GM12878 (cell line): ENCODE results near the gene FBXL19. TPM values are rescaled to one million over a fixed set of nuclear protein-coding genes. Genes with fewer than 3 reads are reported as not detected.

Experiments
- BACH1 ChIP-seq: fragments of 450-650 bp; IDR thresholded peaks from 2 replicates; pipeline ENCODE4 v1.6.1; 2017; ENCODE audit warnings: mild to moderate bottlenecking, borderline replicate concordance
- BMI1 ChIP-seq: fragments of 450-650 bp; IDR thresholded peaks from 2 replicates; pipeline ENCODE4 v1.6.1; 2016; ENCODE audit warnings: mild to moderate bottlenecking, moderate library complexity, borderline replicate concordance
- CEBPB ChIP-seq, 2 experiments: fragments of 150-350 bp in 1 of 2; IDR thresholded peaks; 2 replicates each; pipeline ENCODE4 v1.6.1; 2012 to 2014; ENCODE audit warnings: low read depth in 2 of 2, low read length in 2 of 2, borderline replicate concordance in 1 of 2, inconsistent platforms in 1 of 2
- EGR1 ChIP-seq, 2 experiments: IDR thresholded peaks; 1 replicate in 1 of 2; 2 replicates in 1 of 2; pipeline ENCODE4 v1.6.1; 2011 to 2012; ENCODE audit warnings: low read depth in 2 of 2, low read length in 2 of 2, borderline replicate concordance in 1 of 2, mild to moderate bottlenecking in 1 of 2, moderate library complexity in 1 of 2
- ETV6 ChIP-seq, 2 experiments: fragments of 450-650 bp in 1 of 2; IDR thresholded peaks in 1 of 2; conservative IDR thresholded peaks in 1 of 2; 2 replicates each; pipeline ENCODE4 v1.6.1; 2014; ENCODE audit warnings: antibody characterized with exemption in 1 of 2, borderline replicate concordance in 1 of 2, low read depth in 1 of 2, mild to moderate bottlenecking in 1 of 2, moderate library complexity in 1 of 2
- HCFC1 ChIP-seq: fragments of 150-350 bp; IDR thresholded peaks from 2 replicates; pipeline ENCODE4 v1.6.1; 2014; ENCODE audit warnings: low read length
- HDGF ChIP-seq: fragments of 450-650 bp; IDR thresholded peaks from 2 replicates; pipeline ENCODE4 v1.6.1; 2016; ENCODE audit warnings: antibody characterized with exemption
- IRF3 ChIP-seq: fragments of 450-650 bp; IDR thresholded peaks from 2 replicates; pipeline ENCODE4 v1.6.1; 2014; ENCODE audit warnings: mild to moderate bottlenecking
- KAT2A ChIP-seq: conservative IDR thresholded peaks from 2 replicates; pipeline ENCODE4 v1.6.1; 2011; ENCODE audit warnings: low read depth, low read length; ENCODE audit not compliant: control insufficient read depth
- LARP7 ChIP-seq: fragments of 450-650 bp; IDR thresholded peaks from 2 replicates; pipeline ENCODE4 v1.6.1; 2017; ENCODE audit warnings: mild to moderate bottlenecking
- MYB ChIP-seq: fragments of 150-350 bp; IDR thresholded peaks from 2 replicates; pipeline ENCODE4 v1.6.1; 2014; ENCODE audit warnings: mild to moderate bottlenecking, low read depth, low read length, borderline replicate concordance
- NR2F1 ChIP-seq: fragments of 450-650 bp; conservative IDR thresholded peaks from 2 replicates; pipeline ENCODE4 v1.6.1; 2017; ENCODE audit warnings: mild to moderate bottlenecking
- PAX5 ChIP-seq: IDR thresholded peaks from 2 replicates; pipeline ENCODE4 v1.6.1; 2011; ENCODE audit warnings: low read depth, low read length, borderline replicate concordance
- RAD21 ChIP-seq: IDR thresholded peaks from 2 replicates; pipeline ENCODE4 v1.6.1; 2011; ENCODE audit warnings: mild to moderate bottlenecking, low read depth, low read length, moderate library complexity; ENCODE audit not compliant: insufficient read depth
- SMAD1 ChIP-seq: fragments of 450-650 bp; IDR thresholded peaks from 2 replicates; pipeline ENCODE4 v1.6.1; 2018; ENCODE audit warnings: mild to moderate bottlenecking, low read depth; ENCODE audit not compliant: partially characterized antibody
- ZBTB4 ChIP-seq: fragments of 450-650 bp; formaldehyde crosslinking; IDR thresholded peaks from 2 replicates; pipeline ENCODE4 v1.4.0; 2022; ENCODE audit warnings: mild to moderate bottlenecking, moderate library complexity
- polyA plus RNA-seq, 11 experiments: library from polyadenylated mRNA; depleted of rRNA in 4 of 11; unstranded in 6 of 11; stranded (reverse) in 5 of 11; fragments of >200 nt; fragmentation: Nextera tagmentation in 4 of 11; fragmentation: Illumina TruSeq in 1 of 11; extraction: Ambion mirVana in 4 of 11; extraction: Trizol in 1 of 11; gene quantifications; 1 replicate in 1 of 11; 2 replicates in 10 of 11; pipeline versions ENCODE4 v1.2.1 to v1.2.3, GENCODE V29; 2011 to 2016; ENCODE audit warnings: inconsistent platforms in 2 of 11, missing spikeins in 2 of 11, low read depth in 1 of 11
- total RNA-seq, 4 experiments: library from RNA; depleted of rRNA in 3 of 4; stranded (reverse); fragments of >200 nt in 3 of 4; fragmentation: Illumina TruSeq in 1 of 4; extraction: Trizol in 1 of 4; gene quantifications; 2 replicates each; pipeline versions ENCODE4 v1.2.1 to v1.2.3, GENCODE V29; 2013 to 2021
- TF ChIP-seq, protein P1 (sequence below): fragments of 450-650 bp; IDR thresholded peaks from 2 replicates; pipeline ENCODE4 v1.6.1; 2017; ENCODE audit warnings: mild to moderate bottlenecking, moderate library complexity
- TF ChIP-seq, protein P2 (sequence below): fragments of 450-650 bp; IDR thresholded peaks from 2 replicates; pipeline ENCODE4 v1.6.1; 2017; ENCODE audit warnings: mild to moderate bottlenecking, low read depth, inconsistent platforms; ENCODE audit not compliant: poor library complexity, severe bottlenecking

FBXL19 gene
- total and polyA plus RNA-seq, 10 of the 15 experiments (the other 5 are each of a cell fraction or from before 2014, with no cell fraction given) = 0.02 to 32.1 (median 6.8) TPM; not detected in 1

- TF ChIP-seq LARP7 (peak; percentile 65; the same call in 1 of the 2 replicates), BMI1 (no peak), HDGF (no peak), ETV6 (conservative IDR thresholded peaks at IDR 0.05 in 1 of 2, IDR thresholded peaks at IDR 0.05 in 1 of 2; ENCODE audit: borderline replicate concordance in 1 of 2, low read depth in 1 of 2) (no peak), SMAD1 (no peak), KAT2A (no peak), HCFC1 (no peak), NR2F1 (peak; percentile 50), MYB (no peak), ZBTB4 (CRISPR knock-in tag) (no peak), PAX5 (no peak), RAD21 (no peak), CEBPB (IDR thresholded peaks at IDR 0.05; ENCODE audit: borderline replicate concordance in 1 of 2, low read depth in 2 of 2, low read length in 2 of 2) (no peak), IRF3 (no peak), EGR1 (IDR thresholded peaks at IDR 0.05; ENCODE audit: borderline replicate concordance in 1 of 2, low read depth in 2 of 2, low read length in 2 of 2) (peak in 1 of 2 experiments; percentile 80; a peak in 1 of 3 replicates), BACH1 (0 out of 2 replicates have a peak, but pooled peaks have one; percentile 39)
- TF ChIP-seq, protein P1, sequence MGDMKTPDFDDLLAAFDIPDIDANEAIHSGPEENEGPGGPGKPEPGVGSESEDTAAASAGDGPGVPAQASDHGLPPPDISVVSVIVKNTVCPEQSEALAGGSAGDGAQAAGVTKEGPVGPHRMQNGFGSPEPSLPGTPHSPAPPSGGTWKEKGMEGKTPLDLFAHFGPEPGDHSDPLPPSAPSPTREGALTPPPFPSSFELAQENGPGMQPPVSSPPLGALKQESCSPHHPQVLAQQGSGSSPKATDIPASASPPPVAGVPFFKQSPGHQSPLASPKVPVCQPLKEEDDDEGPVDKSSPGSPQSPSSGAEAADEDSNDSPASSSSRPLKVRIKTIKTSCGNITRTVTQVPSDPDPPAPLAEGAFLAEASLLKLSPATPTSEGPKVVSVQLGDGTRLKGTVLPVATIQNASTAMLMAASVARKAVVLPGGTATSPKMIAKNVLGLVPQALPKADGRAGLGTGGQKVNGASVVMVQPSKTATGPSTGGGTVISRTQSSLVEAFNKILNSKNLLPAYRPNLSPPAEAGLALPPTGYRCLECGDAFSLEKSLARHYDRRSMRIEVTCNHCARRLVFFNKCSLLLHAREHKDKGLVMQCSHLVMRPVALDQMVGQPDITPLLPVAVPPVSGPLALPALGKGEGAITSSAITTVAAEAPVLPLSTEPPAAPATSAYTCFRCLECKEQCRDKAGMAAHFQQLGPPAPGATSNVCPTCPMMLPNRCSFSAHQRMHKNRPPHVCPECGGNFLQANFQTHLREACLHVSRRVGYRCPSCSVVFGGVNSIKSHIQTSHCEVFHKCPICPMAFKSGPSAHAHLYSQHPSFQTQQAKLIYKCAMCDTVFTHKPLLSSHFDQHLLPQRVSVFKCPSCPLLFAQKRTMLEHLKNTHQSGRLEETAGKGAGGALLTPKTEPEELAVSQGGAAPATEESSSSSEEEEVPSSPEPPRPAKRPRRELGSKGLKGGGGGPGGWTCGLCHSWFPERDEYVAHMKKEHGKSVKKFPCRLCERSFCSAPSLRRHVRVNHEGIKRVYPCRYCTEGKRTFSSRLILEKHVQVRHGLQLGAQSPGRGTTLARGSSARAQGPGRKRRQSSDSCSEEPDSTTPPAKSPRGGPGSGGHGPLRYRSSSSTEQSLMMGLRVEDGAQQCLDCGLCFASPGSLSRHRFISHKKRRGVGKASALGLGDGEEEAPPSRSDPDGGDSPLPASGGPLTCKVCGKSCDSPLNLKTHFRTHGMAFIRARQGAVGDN = no peak
- TF ChIP-seq, protein P2, sequence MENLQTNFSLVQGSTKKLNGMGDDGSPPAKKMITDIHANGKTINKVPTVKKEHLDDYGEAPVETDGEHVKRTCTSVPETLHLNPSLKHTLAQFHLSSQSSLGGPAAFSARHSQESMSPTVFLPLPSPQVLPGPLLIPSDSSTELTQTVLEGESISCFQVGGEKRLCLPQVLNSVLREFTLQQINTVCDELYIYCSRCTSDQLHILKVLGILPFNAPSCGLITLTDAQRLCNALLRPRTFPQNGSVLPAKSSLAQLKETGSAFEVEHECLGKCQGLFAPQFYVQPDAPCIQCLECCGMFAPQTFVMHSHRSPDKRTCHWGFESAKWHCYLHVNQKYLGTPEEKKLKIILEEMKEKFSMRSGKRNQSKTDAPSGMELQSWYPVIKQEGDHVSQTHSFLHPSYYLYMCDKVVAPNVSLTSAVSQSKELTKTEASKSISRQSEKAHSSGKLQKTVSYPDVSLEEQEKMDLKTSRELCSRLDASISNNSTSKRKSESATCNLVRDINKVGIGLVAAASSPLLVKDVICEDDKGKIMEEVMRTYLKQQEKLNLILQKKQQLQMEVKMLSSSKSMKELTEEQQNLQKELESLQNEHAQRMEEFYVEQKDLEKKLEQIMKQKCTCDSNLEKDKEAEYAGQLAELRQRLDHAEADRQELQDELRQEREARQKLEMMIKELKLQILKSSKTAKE = no peak
Measured at GRCh38 chr16:30924076-30924912, 922 bp downstream of the FBXL19 start (continued).
